Cardiac fibroblast (primary cell): Measurements from ENCODE around the gene MZT2A.
"Not testable (repeated sequence)": the region's sequence is repeated elsewhere in the genome, so short reads cannot be mapped to it uniquely, and the experiment has no call there.

Experiments
- DNase-seq, 2 donors: peaks; one replicate each; pipeline versions ENCODE4 v3.0.0 to v3.0.0-alpha.2; 2010; ENCODE audit warnings: low read depth in 2 of 2
- H3K4me3 ChIP-seq, 2 donors: replicated peaks in 1 of 2; 1 replicate in 1 of 2; 2 replicates in 1 of 2; pipeline ENCODE4 v1.5.1; 2011; ENCODE audit warnings: low read depth in 2 of 2, low read length in 2 of 2, mild to moderate bottlenecking in 2 of 2, moderate library complexity in 1 of 2
- TF ChIP-seq, protein P1 (sequence below): IDR thresholded peaks from one replicate; pipeline ENCODE4 v1.5.1; 2011; ENCODE audit warnings: low read depth, mild to moderate bottlenecking, low read length, inconsistent platforms

The MZT2A gene

DNA sequence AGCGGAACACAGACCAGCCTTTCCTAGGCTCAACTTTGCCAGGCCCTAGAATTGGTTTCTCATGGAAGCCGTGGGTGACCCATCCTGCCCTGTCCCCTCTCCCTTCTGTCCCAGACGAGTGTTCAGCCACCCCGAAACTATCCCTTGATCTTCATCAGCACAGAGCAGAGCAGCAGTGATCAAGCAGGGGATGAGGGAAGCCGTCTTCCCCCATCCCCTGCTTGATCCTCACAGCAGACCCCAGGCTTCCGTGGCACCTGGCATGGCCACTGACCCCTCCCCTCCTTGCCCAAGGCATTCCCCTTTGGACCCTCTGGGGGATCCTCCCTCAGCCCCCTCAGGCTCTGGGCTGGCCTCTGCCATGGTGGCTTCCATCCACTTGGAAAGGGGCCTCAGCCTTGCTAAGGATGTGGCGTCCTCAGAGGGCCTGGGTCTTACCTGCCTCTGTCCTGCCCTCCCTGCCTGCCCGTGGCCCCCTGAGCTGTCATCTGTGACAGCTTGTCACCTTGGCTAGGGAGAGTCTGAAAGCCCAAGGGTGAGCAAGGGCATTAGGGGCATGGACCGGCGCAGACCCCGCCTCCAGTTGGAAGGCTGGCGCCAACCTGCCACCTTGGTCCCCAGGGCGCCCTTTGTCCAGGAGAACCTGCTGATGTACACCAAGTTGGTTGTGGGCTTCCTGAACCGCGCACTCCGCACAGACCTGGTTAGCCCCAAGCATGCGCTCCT is 25.1 kb upstream of the MZT2A start:
- TF ChIP-seq, protein P1, sequence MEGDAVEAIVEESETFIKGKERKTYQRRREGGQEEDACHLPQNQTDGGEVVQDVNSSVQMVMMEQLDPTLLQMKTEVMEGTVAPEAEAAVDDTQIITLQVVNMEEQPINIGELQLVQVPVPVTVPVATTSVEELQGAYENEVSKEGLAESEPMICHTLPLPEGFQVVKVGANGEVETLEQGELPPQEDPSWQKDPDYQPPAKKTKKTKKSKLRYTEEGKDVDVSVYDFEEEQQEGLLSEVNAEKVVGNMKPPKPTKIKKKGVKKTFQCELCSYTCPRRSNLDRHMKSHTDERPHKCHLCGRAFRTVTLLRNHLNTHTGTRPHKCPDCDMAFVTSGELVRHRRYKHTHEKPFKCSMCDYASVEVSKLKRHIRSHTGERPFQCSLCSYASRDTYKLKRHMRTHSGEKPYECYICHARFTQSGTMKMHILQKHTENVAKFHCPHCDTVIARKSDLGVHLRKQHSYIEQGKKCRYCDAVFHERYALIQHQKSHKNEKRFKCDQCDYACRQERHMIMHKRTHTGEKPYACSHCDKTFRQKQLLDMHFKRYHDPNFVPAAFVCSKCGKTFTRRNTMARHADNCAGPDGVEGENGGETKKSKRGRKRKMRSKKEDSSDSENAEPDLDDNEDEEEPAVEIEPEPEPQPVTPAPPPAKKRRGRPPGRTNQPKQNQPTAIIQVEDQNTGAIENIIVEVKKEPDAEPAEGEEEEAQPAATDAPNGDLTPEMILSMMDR: no peak
- H3K4me3 ChIP-seq: no peak overlapping the region
- DNase-seq: no peak

DNA sequence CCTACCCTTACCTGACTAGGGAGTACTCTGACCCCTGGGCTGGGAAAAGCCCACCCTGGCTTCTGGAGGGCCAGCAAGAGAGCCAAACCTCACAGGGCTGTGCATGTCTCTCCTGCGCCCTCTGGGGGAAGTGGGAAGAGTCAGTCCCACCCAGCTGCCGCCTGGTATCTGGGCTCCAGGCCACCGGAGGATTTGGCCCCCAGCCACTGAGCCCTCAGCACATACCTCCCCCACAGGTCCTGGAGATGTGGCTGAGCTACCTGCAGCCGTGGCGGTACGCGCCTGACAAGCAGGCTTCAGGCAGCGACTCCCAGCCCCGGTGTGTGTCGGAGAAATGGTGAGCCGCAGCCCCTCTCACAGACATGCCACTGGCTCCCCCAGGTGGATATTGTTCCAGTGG is 24.4 kb upstream of the MZT2A start:
- TF ChIP-seq, protein P1: peak; percentile 34
- DNase-seq: peak in 1 of 2 donors; percentile 25
- H3K4me3 ChIP-seq: not testable (repeated sequence)

DNA sequence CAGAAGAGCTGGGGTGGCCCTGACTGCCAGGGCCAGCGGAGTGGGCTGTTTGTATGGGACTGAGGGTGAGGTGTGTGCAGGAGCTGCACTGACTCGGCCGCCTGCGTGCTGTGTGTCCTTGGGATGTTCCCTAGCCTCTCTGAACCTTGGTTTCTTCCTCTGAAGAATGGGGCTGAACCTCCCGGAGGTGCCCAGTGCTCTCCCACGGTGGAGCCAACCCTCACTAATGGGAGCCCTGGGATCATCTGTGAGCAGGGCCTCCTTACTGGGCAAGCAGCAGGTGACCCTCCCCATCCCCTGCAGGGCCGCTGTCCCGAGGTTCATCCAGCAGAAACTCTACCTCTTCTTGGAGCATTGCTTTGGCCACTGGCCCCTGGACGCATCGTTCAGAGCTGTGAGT is 23.8 kb upstream of the MZT2A start:
- H3K4me3 ChIP-seq: no peak overlapping the region
- no peak for DNase-seq
- TF ChIP-seq, protein P1: no peak

DNA sequence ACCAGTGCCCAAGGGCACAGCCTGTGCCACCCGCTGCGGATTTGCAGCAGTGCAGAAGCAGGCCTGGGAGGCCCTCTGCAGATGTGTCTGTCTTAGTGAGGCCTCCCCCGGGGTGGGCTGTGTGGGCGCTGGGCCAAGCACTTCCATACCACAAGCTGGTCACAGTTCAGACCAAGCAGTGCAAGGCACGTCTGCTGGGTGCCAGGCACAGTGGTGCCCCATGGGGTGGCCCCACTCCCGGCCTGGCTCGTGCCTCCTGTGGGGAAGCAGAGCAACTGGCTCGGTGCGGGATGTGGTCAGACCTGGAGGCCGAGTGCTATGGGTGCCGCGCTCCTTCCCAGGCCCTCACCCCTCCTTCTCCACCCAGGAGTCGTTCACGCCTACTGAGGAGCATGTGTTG is 23.0 kb upstream of the MZT2A start:
- not testable (repeated sequence) for H3K4me3 ChIP-seq, DNase-seq

DNA sequence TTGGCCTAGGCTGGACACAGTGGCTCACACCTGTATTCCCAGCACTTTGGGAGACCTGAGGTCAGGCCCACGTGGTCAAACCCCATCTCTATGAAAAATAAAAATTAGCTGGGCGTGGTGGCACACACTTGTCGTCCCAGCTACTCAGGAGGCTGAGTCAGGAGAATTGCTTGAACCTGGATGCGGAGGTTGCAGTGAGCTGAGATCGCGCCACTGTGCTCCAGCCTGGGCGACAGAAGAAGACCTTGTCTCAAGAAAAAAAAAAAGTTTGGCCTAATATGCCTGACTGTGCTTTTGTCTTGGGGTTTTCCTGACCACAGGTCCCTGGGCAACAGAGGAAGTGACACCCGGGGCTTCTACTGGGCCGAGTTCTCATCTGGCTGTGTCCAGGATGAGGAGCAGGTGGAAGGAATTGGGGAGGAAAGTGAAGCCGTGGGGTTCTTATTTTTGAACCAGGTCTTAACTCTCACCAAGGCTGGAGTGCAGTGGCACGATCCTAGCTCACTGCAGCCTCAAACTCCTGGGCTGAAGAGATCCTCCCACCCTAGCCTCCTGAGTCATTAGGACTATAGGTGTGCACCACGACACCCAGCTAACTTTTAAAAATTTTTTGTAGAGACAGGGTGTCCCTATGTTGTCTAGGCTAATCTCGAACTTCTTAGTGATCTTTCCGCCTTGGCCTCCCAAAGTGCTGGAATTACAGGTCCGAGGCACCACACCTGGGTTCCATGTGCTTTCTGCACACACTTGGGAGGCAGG is 22.4 kb upstream of the MZT2A start:
- H3K4me3 ChIP-seq, DNase-seq: not testable (repeated sequence)

DNA sequence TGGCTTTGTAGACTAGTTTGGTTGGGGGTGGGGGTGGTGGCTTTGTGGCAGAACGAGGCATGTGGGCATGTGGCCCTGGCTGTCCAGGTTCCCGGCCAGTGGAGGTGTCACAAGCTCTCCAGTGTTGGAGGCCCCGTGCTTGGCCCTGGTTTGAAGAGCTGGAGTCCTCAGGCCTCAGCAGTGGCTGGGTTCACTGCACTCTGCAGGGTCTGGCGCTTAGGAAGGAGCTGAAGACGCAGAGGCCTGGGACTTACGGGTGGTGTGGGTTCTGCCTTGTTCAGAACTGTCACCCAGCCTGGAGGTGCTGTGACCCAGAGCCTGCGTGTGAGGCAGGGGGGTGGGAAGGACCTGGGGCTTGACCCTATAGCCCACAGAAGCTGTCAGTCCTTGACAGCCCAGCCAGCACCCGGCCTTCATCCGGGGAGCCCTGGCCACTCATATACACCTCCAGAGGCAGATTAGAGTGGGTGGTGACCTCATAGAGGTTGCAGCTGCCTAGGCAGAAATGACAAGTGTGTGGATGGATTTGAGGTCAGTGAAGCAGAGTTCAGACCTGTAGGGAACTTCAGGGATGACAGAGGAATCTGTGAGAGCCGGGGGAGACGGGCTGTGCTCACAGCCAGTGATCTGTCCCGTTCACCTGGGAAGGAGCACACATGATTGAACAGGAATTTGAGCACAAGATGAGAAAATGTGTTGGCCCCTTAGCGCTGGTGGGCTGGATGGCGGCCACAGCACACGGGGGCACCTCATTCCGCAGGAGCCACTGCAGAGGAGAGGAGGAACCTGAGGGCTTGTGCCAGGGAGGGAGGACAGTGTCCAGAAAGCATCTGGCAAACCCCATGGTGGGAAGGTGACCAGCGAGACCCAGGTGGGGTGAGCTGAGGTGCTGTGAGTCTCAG is 20.0 kb upstream of the MZT2A start:
- H3K4me3 ChIP-seq, DNase-seq: not testable (repeated sequence)

DNA sequence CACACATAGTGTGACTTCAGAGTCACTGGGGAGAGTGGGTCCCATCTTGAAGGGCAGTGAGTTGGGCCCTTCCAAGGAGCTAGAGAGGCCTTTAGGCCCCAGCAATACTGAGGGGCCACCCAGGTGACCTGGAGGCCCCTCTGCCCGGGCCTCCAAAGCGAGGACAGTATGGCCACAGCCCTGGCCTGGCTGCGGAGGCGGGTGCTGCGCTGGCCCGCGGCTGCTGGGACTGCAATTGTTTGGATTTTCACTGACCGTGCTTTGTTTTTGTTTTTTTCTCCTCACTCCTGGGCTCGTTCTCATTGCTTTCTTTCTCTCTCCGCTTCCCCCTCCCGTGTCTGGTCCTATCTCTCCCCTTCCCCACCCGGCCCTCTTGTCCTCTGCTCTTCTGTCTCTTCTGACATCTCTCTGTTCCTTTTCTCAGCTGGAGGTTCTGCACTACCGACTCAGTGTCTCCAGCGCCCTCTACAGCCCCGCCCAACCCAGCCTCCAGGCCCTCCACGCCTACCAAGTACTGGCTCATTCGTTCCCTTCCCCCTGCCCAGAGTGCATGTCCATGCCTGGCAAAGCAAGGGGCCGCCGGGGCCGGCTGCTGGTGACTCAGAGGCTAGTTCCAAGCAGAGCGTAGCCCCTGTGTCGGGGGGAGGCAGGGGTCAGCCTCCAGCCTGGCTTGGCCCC is 19.2 kb upstream of the MZT2A start:
- not testable (repeated sequence) for H3K4me3 ChIP-seq
- DNase-seq: peak in 1 of 2 donors; percentile 70

DNA sequence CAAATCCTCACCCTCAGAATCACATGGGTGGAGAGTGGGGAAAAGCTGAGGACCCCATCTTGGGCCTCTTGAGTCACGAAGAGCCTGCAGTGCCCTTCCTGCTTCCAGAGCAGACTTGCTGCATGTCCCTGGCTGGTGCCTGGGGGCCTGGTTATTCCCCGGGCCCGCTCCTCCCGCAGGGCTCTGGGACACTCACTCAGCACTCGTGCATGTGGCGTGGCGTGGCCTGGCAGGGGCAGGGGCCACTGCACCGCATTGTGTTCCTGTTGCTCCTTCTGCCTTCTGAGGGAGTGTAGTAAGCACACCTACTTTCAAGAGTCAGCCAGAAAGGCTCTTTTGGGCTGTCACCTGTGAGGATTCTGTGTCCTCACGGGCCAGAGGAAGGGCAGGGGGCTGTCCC is 17.4 kb upstream of the MZT2A start:
- no peak for DNase-seq
- TF ChIP-seq, protein P1: no peak
- H3K4me3 ChIP-seq: no peak overlapping the region

DNA sequence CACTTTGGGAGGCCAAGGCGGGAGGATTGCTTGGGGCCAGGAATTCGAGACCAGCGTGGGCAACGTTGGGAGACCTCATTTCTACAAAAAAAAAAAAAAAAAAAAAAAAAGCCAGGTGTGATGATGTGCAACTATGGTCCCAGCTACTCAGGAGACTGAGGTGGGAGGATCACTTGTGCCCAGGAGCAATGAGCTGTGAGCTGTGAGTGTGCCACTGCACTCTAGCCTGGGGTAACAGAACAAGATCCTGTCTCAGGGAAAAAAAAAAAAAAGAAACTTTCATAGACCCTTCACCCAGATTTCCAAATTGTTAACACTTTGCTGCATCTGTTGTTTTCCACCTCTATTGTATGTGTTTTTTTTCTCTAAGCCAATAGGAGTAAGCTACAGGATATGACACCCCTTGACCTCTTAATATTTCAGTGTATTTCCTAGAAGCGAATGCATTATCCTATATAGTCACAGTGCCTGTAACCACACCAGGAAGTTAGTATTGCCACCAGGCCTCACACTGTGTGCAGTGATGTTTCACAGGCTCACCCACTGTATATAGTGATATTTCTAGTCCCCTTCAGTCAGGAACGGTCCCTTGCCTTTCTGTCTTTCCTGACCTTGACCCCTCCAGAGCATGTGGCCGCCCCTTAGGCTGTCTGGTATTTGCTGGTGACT is 12.0 kb upstream of the MZT2A start:
- not testable (repeated sequence) for H3K4me3 ChIP-seq, DNase-seq

DNA sequence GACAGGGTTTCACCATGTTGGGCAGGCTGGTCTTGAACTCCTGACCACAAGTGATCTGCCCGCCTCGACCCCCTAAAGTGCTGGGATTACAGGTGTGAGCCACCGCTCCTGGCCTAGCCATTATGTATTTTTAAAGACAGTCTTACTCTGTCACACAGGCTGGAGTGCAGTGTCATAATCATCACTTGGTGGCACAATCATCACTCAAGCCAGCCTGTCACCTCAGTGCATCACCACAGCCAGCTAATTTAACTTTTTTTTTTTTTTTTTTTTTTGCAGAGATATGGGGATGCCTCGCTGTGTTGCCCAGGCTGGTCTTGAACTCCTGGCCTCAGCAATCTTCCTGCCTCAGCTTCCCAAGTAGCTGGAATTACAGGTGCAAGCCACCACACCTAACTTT is 11.4 kb upstream of the MZT2A start:
- H3K4me3 ChIP-seq, DNase-seq: not testable (repeated sequence)

DNA sequence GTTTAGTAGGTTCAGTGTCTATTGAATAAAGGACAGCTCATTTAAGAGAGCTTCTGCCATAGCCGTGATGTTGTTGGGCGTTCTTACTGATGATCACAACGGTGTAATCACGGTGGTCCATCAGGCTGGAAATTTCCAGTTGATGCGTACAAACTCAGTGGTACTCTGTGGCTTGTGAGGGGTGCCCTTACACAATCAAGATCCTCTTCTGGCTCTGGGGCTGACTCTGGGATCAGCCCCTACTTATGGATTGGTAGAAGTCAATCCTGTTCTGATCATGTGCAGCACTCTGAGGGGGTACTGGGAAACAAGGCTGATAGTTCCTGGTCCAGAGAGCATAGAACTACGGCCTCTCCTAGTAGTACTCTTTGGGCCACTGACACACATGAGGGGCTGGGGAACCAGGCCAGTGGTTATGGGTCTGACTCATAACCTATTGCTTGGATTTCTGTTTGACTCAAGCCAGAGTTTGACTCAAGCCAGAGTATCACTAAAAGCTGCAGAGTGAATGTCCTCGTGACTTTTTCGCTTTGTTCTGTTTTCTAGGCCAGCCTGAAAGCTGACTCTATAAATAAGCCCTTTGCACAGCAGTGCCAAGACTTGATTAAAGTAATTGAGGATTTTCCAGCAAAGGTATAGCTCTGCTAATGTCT is 6.2 kb upstream of the MZT2A start:
- peak; percentile 25 to 73 for DNase-seq
- H3K4me3 ChIP-seq: not testable (repeated sequence)

DNA sequence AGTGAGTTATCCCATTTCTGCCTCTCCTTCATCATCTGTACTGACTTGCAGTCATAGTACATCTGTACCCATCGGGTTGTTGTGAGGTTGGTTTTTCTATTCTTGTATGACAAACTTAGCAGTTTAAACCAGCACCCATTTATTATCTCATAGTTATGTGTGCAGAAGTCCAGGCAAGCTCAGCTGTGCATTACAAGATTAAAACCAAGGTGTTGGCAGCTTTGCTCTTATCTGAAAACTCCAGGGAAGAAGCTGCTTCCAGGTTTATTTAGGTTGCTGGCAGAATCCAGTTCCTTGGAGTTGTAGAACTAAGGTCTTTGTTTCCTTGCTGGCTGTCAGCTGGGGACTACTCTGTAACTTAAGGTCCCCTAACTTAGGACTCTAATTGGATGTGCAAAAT is 3.3 kb upstream of the MZT2A start:
- not testable (repeated sequence) for H3K4me3 ChIP-seq, DNase-seq
